SH-SY5Y (cell line): ENCODE data around the gene COBL.

ENCODE experiments used
- GATA2 ChIP-seq: IDR thresholded peaks from 2 replicates; pipeline ENCODE4 v1.6.1; 2011; ENCODE audit warnings: mild to moderate bottlenecking, low read depth, low read length
- GATA3 ChIP-seq: IDR thresholded peaks from 2 replicates; pipeline ENCODE4 v1.6.1; 2011; ENCODE audit warnings: low read depth, mild to moderate bottlenecking, low read length, moderate library complexity

COBL gene

GRCh38 chr7:51103718-51104117, 212.9 kb downstream of the COBL start:
- no peak for TF ChIP-seq GATA3
- TF ChIP-seq GATA2: no peak

- TF ChIP-seq GATA3: no peak
- no peak for TF ChIP-seq GATA2
These were observed 213.8 kb downstream of the COBL start for GRCh38 chr7:51102828-51103227.

GRCh38 chr7:51101111-51101757, 215.4 kb downstream of the COBL start:
- TF ChIP-seq GATA2 (no peak), GATA3 (no peak)

GRCh38 chr7:51090411-51090810, 226.2 kb downstream of the COBL start:
- TF ChIP-seq GATA3: no peak
- TF ChIP-seq GATA2: no peak

GRCh38 chr7:51085034-51085692, 231.4 kb downstream of the COBL start:
- TF ChIP-seq GATA3 (no peak), GATA2 (no peak)

- TF ChIP-seq GATA3: no peak
- TF ChIP-seq GATA2: no peak
These were observed 232.5 kb downstream of the COBL start for GRCh38 chr7:51084121-51084520.

GRCh38 chr7:51082940-51083533, 233.6 kb downstream of the COBL start:
- TF ChIP-seq GATA3 (no peak), GATA2 (no peak)

GRCh38 chr7:51082096-51082840, 234.3 kb downstream of the COBL start:
- TF ChIP-seq GATA2 (no peak), GATA3 (no peak)

- no peak for TF ChIP-seq GATA2
- TF ChIP-seq GATA3: no peak
These were observed 235.2 kb downstream of the COBL start for GRCh38 chr7:51081270-51081890.

GRCh38 chr7:51080622-51081269, 235.9 kb downstream of the COBL start:
- TF ChIP-seq GATA3 (no peak), GATA2 (no peak)

GRCh38 chr7:51080216-51080615, 236.4 kb downstream of the COBL start:
- TF ChIP-seq GATA2 (no peak), GATA3 (no peak)

GRCh38 chr7:51079494-51079893, 237.1 kb downstream of the COBL start:
- TF ChIP-seq GATA2: no peak
- TF ChIP-seq GATA3: no peak

- TF ChIP-seq GATA3 (no peak), GATA2 (no peak)
These were observed 238.0 kb downstream of the COBL start for GRCh38 chr7:51078653-51079052.

- no peak for TF ChIP-seq GATA3
- no peak for TF ChIP-seq GATA2
These were observed 238.6 kb downstream of the COBL start for GRCh38 chr7:51077987-51078370.
